ENCODE measurements around the gene STAT5B. TPM values are rescaled to one million over a fixed set of nuclear protein-coding genes. Genes with fewer than 3 reads are reported as not detected.

Gene STAT5B
- total and polyA plus RNA-seq, 9 of the 15 experiments (the other 6 are each of a cell fraction or from before 2014, with no cell fraction given), result 20.8 to 176 (median 92.4) TPM

- TF ChIP-seq ZNF639 (CRISPR knock-in tag; conservative IDR thresholded peaks at IDR 0.05 in 1 of 2, IDR thresholded peaks at IDR 0.05 in 1 of 2) (no peak), ZC3H8 (IDR thresholded peaks at IDR 0.05) (no peak), CREB5 (CRISPR knock-in tag; IDR thresholded peaks at IDR 0.05) (no peak), RAD21 (CRISPR knock-in tag; conservative IDR thresholded peaks at IDR 0.05 in 1 of 2, IDR thresholded peaks at IDR 0.05 in 1 of 2) (peak in 1 of 2 experiments; percentile 45; a peak in 3 of 4 replicates), ZNF408 (CRISPR knock-in tag; IDR thresholded peaks at IDR 0.05; ENCODE audit: low read depth) (no peak), NONO (IDR thresholded peaks at IDR 0.05; ENCODE audit: low read depth in 2 of 2, low read length in 1 of 2) (no peak), FOXJ2 (tag; IDR thresholded peaks at IDR 0.05) (no peak), ZBTB49 (CRISPR knock-in tag; IDR thresholded peaks at IDR 0.05; ENCODE audit: borderline replicate concordance) (no peak), SPI1 (IDR thresholded peaks at IDR 0.05; ENCODE audit: borderline replicate concordance, low read depth, low read length) (no peak), RAD51 (IDR thresholded peaks at IDR 0.05; ENCODE audit: borderline replicate concordance, low read depth) (no peak), MYC (IDR thresholded peaks at IDR 0.05; ENCODE audit: low read depth, low read length) (peak; percentile 81), MYC (CRISPR knock-in tag; IDR thresholded peaks at IDR 0.05; ENCODE audit: borderline replicate concordance, low read depth) (no peak), DIDO1 (tag; IDR thresholded peaks at IDR 0.05; ENCODE audit: low read depth) (no peak), ELF1 (tag; IDR thresholded peaks at IDR 0.05) (no peak), LEF1 (IDR thresholded peaks at IDR 0.05) (peak; percentile 27; the same call in 1 of the 2 replicates), OTX1 (CRISPR knock-in tag; IDR thresholded peaks at IDR 0.05) (no peak)
- TF ChIP-seq, protein P1, sequence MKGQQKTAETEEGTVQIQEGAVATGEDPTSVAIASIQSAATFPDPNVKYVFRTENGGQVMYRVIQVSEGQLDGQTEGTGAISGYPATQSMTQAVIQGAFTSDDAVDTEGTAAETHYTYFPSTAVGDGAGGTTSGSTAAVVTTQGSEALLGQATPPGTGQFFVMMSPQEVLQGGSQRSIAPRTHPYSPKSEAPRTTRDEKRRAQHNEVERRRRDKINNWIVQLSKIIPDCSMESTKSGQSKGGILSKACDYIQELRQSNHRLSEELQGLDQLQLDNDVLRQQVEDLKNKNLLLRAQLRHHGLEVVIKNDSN (CRISPR knock-in tag; IDR thresholded peaks at IDR 0.05), result 0 out of 2 replicates have a peak, but pooled peaks have one; percentile 21
- TF ChIP-seq, protein P2, sequence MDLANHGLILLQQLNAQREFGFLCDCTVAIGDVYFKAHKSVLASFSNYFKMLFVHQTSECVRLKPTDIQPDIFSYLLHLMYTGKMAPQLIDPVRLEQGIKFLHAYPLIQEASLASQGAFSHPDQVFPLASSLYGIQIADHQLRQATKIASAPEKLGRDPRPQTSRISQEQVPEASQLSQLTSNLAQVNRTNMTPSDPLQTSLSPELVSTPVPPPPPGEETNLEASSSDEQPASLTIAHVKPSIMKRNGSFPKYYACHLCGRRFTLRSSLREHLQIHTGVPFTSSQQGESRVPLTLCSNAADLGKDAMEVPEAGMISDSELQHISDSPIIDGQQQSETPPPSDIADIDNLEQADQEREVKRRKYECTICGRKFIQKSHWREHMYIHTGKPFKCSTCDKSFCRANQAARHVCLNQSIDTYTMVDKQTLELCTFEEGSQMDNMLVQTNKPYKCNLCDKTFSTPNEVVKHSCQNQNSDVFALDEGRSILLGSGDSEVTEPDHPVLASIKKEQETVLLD (IDR thresholded peaks at IDR 0.05), result no peak
These were observed 34.0 kb upstream of the STAT5B start (continued) for GRCh38 chr17:42309986-42310786.

Measured in K562 (cell line).